ENCODE results near the gene GRAMD1B.

Gene GRAMD1B

DNA sequence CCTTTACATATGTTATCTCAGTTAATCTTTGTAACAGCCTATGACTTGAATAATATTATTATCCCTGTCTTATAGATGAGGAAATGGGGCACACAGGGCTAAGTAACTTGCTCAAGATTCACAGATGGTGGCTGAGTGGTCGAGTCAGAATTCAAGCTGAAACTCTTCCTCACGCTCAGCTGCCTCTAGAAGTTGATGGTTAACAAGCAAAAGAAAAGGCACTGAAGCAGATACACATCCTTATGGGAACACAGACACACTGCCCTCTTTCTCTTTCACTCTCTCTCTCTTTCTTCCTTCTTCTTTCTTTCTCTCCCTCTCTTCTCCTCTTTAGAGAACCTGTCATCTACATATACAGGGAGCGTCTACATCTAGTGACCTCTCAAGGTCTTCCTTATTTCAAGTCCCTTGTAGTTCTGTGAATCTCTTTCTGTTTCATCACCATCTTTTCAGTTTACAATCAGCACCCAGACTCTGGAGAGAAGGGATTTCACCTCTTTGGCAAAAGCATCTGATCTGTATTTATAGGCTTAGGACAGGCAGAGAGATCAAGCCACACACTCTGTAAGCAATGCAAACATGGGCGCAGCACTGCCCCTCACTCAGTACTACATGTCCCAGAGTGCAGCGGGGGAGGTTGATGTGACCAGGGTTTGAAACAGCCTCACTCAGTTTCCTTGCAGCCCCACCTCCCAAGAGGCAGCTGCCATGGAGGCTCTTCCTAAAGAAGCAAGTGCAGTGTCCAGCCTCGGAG, 75.7 kb downstream of the GRAMD1B start:
- Histone ChIP-seq H3K27me3 (ENCODE audit: insufficient read depth, low read length) (no peaks in the 10 kb centered on the region), H3K4ac (ENCODE audit: low read depth, low read length) (no peak overlapping the region), H3K14ac (ENCODE audit: low read length) (no peak overlapping the region), H3K18ac (ENCODE audit: low read length) (no peak overlapping the region), H3K36me3 (ENCODE audit: control insufficient read depth in 1 of 2, insufficient read depth in 2 of 2, low read length in 2 of 2) (no peaks in the 10 kb centered on the region), H4K8ac (ENCODE audit: low read depth, low read length) (no peak overlapping the region), H2BK120ac (ENCODE audit: insufficient read depth, low read length, poor library complexity) (no peak overlapping the region), H2BK5ac (ENCODE audit: low read depth, low read length, poor library complexity) (no peak overlapping the region), H3K9ac (ENCODE audit: low read length) (no peak overlapping the region), H3K4me1 (ENCODE audit: control insufficient read depth in 1 of 2, insufficient read depth in 2 of 2, low read length in 2 of 2) (peaks cover 2 to 4% of the 10 kb centered on the region in 2 experiments), H4K12ac (ENCODE audit: low read depth, low read length) (no peak overlapping the region), H3K4me3 (ENCODE audit: low read depth, low read length) (no peak overlapping the region), H3K9me3 (ENCODE audit: insufficient read depth, low read depth, low read length) (no peaks in the 10 kb centered on the region), H3K27ac (ENCODE audit: low read depth, low read length) (no peak overlapping the region), H3K79me1 (ENCODE audit: low read length) (no peaks in the 10 kb centered on the region), H2BK12ac (ENCODE audit: low read length) (no peak overlapping the region), H2AK5ac (ENCODE audit: low read length) (no peak overlapping the region), H3K4me2 (ENCODE audit: low read length) (no peak overlapping the region), H3K79me2 (ENCODE audit: control insufficient read depth, insufficient read depth, low read length, poor library complexity) (no peaks in the 10 kb centered on the region), H2AFZ (ENCODE audit: insufficient read depth, low read length, poor library complexity) (no peak overlapping the region), H3K23ac (ENCODE audit: low read length) (no peak overlapping the region), H4K91ac (ENCODE audit: low read depth, low read length) (no peak overlapping the region)
- no CpG with 5 or more reads among the region's 6 CpGs for whole genome bisulfite sequencing (ENCODE audit: extremely low coverage, insufficient coverage, insufficient read length)
- no peak for DNase-seq

DNA sequence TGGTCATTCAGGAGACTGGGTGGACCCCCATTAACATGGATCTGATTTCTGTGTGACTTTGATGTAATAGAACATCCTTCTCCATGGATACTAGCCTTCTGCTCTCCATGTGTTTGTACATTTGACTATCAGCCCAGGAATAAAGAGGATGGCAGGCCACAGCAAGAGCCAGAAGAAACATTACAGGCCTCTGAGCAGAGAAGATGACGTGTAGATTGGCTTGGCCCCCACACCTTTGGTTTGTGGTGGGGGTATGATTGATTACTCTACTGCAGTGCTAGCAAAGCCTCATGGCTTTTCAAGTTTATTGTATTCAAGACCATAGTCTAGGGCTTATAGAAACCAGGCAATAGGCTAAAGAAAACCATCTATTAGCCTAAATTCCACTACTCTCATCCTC, 77.0 kb downstream of the GRAMD1B start:
- Histone ChIP-seq H3K27ac (ENCODE audit: low read depth, low read length) (no peak overlapping the region), H2BK5ac (ENCODE audit: low read depth, low read length, poor library complexity) (no peak overlapping the region), H3K4me1 (ENCODE audit: control insufficient read depth in 1 of 2, insufficient read depth in 2 of 2, low read length in 2 of 2) (peaks cover 2 to 4% of the 10 kb centered on the region in 2 experiments), H2AFZ (ENCODE audit: insufficient read depth, low read length, poor library complexity) (no peak overlapping the region), H3K4me2 (ENCODE audit: low read length) (no peak overlapping the region), H3K36me3 (ENCODE audit: control insufficient read depth in 1 of 2, insufficient read depth in 2 of 2, low read length in 2 of 2) (no peaks in the 10 kb centered on the region), H4K91ac (ENCODE audit: low read depth, low read length) (no peak overlapping the region), H3K9ac (ENCODE audit: low read length) (no peak overlapping the region), H3K9me3 (ENCODE audit: insufficient read depth, low read depth, low read length) (no peaks in the 10 kb centered on the region), H3K79me2 (ENCODE audit: control insufficient read depth, insufficient read depth, low read length, poor library complexity) (no peaks in the 10 kb centered on the region), H2AK5ac (ENCODE audit: low read length) (no peak overlapping the region), H3K4ac (ENCODE audit: low read depth, low read length) (no peak overlapping the region), H3K23ac (ENCODE audit: low read length) (no peak overlapping the region), H3K14ac (ENCODE audit: low read length) (no peak overlapping the region), H2BK12ac (ENCODE audit: low read length) (no peak overlapping the region), H4K12ac (ENCODE audit: low read depth, low read length) (no peak overlapping the region), H3K79me1 (ENCODE audit: low read length) (no peaks in the 10 kb centered on the region), H3K18ac (ENCODE audit: low read length) (no peak overlapping the region), H4K8ac (ENCODE audit: low read depth, low read length) (no peak overlapping the region), H3K4me3 (ENCODE audit: low read depth, low read length) (no peak overlapping the region), H3K27me3 (ENCODE audit: insufficient read depth, low read length) (no peaks in the 10 kb centered on the region), H2BK120ac (ENCODE audit: insufficient read depth, low read length, poor library complexity) (no peak overlapping the region)
- no peak for DNase-seq
- no CpG with 5 or more reads among the region's 1 CpG for WGBS (ENCODE audit: extremely low coverage, insufficient coverage, insufficient read length)

DNA sequence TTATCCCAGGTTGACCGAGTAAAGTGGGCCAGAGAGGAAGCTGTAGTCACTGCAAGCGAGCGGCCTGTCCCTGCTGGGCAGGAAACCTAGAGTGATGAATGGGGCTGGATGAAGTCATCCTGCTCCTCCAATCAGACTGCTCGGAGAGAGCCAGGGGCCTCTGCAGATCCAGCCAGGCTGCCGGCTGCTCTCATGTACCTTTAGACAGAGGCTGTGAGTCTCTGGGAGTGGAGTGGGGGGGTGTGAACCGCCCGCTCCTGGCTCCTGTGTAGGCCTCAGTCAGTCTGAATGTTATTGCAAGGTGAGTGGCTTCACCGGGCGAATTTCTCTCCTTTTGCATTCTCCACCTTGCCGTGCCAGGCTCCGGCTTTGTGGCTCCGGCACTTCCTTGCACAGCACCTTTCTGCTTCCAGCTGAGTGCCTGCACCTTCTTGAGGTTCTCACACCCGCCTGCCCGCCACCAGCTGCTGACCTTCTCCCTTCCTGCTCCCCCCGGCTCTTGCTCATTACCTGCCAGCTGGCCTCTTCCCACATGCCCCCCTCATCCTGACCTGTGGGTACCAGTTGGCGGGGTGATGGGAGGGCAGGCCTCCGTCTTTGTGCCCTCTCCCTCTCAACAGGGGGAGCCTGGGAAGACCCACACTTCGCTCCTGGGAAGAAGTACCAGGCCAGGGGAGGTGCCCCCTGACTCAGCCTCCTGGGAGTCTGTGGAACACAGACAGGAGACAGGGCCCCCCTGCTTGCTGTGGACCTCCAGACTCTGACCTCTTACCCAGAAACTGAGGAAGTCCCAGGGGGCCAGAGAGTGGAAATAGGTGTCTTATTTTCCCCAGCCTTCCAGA, 79.9 kb downstream of the GRAMD1B start:
- no peaks in the 10 kb centered on the region for H3K79me1 ChIP-seq (ENCODE audit: low read length)
- H3K4ac ChIP-seq (ENCODE audit: low read depth, low read length) = no peak overlapping the region
- H3K9me3 ChIP-seq (ENCODE audit: insufficient read depth, low read depth, low read length) = peaks cover 2% of the 10 kb centered on the region
- H3K36me3 ChIP-seq (ENCODE audit: control insufficient read depth in 1 of 2, insufficient read depth in 2 of 2, low read length in 2 of 2) = no peaks in the 10 kb centered on the region
- no peak overlapping the region for H2BK12ac ChIP-seq (ENCODE audit: low read length)
- H2BK5ac ChIP-seq (ENCODE audit: low read depth, low read length, poor library complexity) = no peak overlapping the region
- no peak overlapping the region for H3K9ac ChIP-seq (ENCODE audit: low read length)
- no peak overlapping the region for H3K14ac ChIP-seq (ENCODE audit: low read length)
- no peak for DNase-seq
- no peak overlapping the region for H4K8ac ChIP-seq (ENCODE audit: low read depth, low read length)
- no peak overlapping the region for H2AK5ac ChIP-seq (ENCODE audit: low read length)
- H4K91ac ChIP-seq (ENCODE audit: low read depth, low read length) = no peak overlapping the region
- H2BK120ac ChIP-seq (ENCODE audit: insufficient read depth, low read length, poor library complexity) = no peak overlapping the region
- no peaks in the 10 kb centered on the region for H3K79me2 ChIP-seq (ENCODE audit: control insufficient read depth, insufficient read depth, low read length, poor library complexity)
- H4K12ac ChIP-seq (ENCODE audit: low read depth, low read length) = no peak overlapping the region
- no peaks in the 10 kb centered on the region for H3K27me3 ChIP-seq (ENCODE audit: insufficient read depth, low read length)
- H3K4me1 ChIP-seq (ENCODE audit: control insufficient read depth in 1 of 2, insufficient read depth in 2 of 2, low read length in 2 of 2) = peaks cover 2 to 4% of the 10 kb centered on the region in 2 experiments
- H3K4me2 ChIP-seq (ENCODE audit: low read length) = no peak overlapping the region
- H2AFZ ChIP-seq (ENCODE audit: insufficient read depth, low read length, poor library complexity) = no peak overlapping the region
- WGBS (ENCODE audit: extremely low coverage, insufficient coverage, insufficient read length) = no CpG with 5 or more reads among the region's 18 CpGs
- H3K27ac ChIP-seq (ENCODE audit: low read depth, low read length) = no peak overlapping the region
- no peak overlapping the region for H3K4me3 ChIP-seq (ENCODE audit: low read depth, low read length)
- no peak overlapping the region for H3K23ac ChIP-seq (ENCODE audit: low read length)
- no peak overlapping the region for H3K18ac ChIP-seq (ENCODE audit: low read length)

DNA sequence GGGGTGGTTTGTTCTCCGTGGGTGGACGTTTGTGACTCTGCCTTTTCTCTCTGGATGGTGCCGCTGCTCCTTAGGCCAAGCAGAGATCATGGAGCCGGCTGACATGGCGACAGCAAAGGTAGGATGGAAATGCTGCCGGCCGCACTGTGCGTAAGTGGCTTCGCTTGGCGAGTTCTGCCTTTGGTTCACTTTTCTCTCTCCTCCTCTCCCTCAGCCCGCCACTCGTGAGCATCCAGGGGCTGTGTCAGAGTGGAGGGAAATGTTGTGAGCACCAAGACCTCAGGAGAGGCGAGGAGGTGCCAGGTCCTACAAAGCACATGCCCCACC, 80.5 kb downstream of the GRAMD1B start:
- Histone ChIP-seq H4K91ac (ENCODE audit: low read depth, low read length) (no peak overlapping the region), H3K14ac (ENCODE audit: low read length) (no peak overlapping the region), H4K8ac (ENCODE audit: low read depth, low read length) (no peak overlapping the region), H3K18ac (ENCODE audit: low read length) (no peak overlapping the region), H3K4me3 (ENCODE audit: low read depth, low read length) (no peak overlapping the region), H2AFZ (ENCODE audit: insufficient read depth, low read length, poor library complexity) (no peak overlapping the region), H3K23ac (ENCODE audit: low read length) (no peak overlapping the region), H2AK5ac (ENCODE audit: low read length) (no peak overlapping the region), H2BK12ac (ENCODE audit: low read length) (no peak overlapping the region), H3K36me3 (ENCODE audit: control insufficient read depth in 1 of 2, insufficient read depth in 2 of 2, low read length in 2 of 2) (no peaks in the 10 kb centered on the region), H3K9me3 (ENCODE audit: insufficient read depth, low read depth, low read length) (peaks cover 2% of the 10 kb centered on the region), H3K27me3 (ENCODE audit: insufficient read depth, low read length) (no peaks in the 10 kb centered on the region), H4K12ac (ENCODE audit: low read depth, low read length) (no peak overlapping the region), H3K79me1 (ENCODE audit: low read length) (no peaks in the 10 kb centered on the region), H3K9ac (ENCODE audit: low read length) (no peak overlapping the region), H3K27ac (ENCODE audit: low read depth, low read length) (no peak overlapping the region), H3K79me2 (ENCODE audit: control insufficient read depth, insufficient read depth, low read length, poor library complexity) (no peaks in the 10 kb centered on the region), H3K4ac (ENCODE audit: low read depth, low read length) (no peak overlapping the region), H3K4me1 (ENCODE audit: control insufficient read depth in 1 of 2, insufficient read depth in 2 of 2, low read length in 2 of 2) (peaks cover 2 to 4% of the 10 kb centered on the region in 2 experiments), H3K4me2 (ENCODE audit: low read length) (no peak overlapping the region), H2BK120ac (ENCODE audit: insufficient read depth, low read length, poor library complexity) (no peak overlapping the region), H2BK5ac (ENCODE audit: low read depth, low read length, poor library complexity) (no peak overlapping the region)
- no peak for DNase-seq
- no CpG with 5 or more reads among the region's 13 CpGs for WGBS (ENCODE audit: extremely low coverage, insufficient coverage, insufficient read length)
